Natural killer cell (primary cell): ENCODE results near the gene SH3RF2. TPM values are rescaled to one million over a fixed set of nuclear protein-coding genes. Genes with fewer than 3 reads are reported as not detected.
"Not testable (repeated sequence)": the region's sequence is repeated elsewhere in the genome, so short reads cannot be mapped to it uniquely, and the experiment has no call there.

Experiments
- ATAC-seq, 3 donors: fragments of 150-1000 bp in 2 of 3; fragments of 200-7000 bp in 1 of 3; cut with Tn5 transposase; 1 replicate in 1 of 3; 2 replicates in 2 of 3; pipeline ENCODE4 v1.10.0; 2021; ENCODE audit warnings: mild to moderate bottlenecking in 2 of 3, moderate library complexity in 2 of 3
- DNase-seq, 2 donors: peaks; one replicate each; pipeline versions ENCODE4 v3.0.0 to v3.0.0-alpha.2; 2013 to 2021; ENCODE audit warnings: mixed read lengths in 1 of 2
- H3K27ac ChIP-seq: one replicate; pipeline ENCODE4 v1.5.1; 2013; ENCODE audit warnings: mild to moderate bottlenecking, low read length
- H3K27me3 ChIP-seq: one replicate; pipeline ENCODE4 v1.6.1; 2013; ENCODE audit warnings: low read length; ENCODE audit not compliant: control insufficient read depth, insufficient read depth
- H3K36me3 ChIP-seq: one replicate; pipeline ENCODE4 v1.6.1; 2013; ENCODE audit warnings: low read length; ENCODE audit not compliant: control insufficient read depth, insufficient read depth
- H3K4me1 ChIP-seq: one replicate; pipeline ENCODE4 v1.6.1; 2013; ENCODE audit warnings: low read length; ENCODE audit not compliant: control insufficient read depth, insufficient read depth
- H3K4me3 ChIP-seq: one replicate; pipeline ENCODE4 v1.5.1; 2013; ENCODE audit warnings: low read length
- H3K9me3 ChIP-seq: one replicate; pipeline ENCODE4 v1.6.1; 2013; ENCODE audit warnings: low read length; ENCODE audit not compliant: control insufficient read depth, insufficient read depth
- H3K27ac Mint-ChIP-seq, 2 donors: one replicate each; pipeline ENCODE4 v1.8.0; 2022; ENCODE audit warnings: mild to moderate bottlenecking in 2 of 2, mixed read lengths in 2 of 2, moderate library complexity in 1 of 2
- H3K27me3 Mint-ChIP-seq, 2 donors: one replicate each; pipeline ENCODE4 v1.8.0; 2022; ENCODE audit warnings: low read depth in 2 of 2, mixed read lengths in 2 of 2
- H3K36me3 Mint-ChIP-seq: one replicate; pipeline ENCODE4 v1.8.0; 2022; ENCODE audit warnings: mixed read lengths
- H3K4me1 Mint-ChIP-seq, 2 donors: one replicate each; pipeline ENCODE4 v1.8.0; 2022; ENCODE audit warnings: mixed read lengths in 2 of 2
- H3K4me3 Mint-ChIP-seq: one replicate; pipeline ENCODE4 v1.8.0; 2022; ENCODE audit warnings: mild to moderate bottlenecking, moderate library complexity, mixed read lengths
- H3K9me3 Mint-ChIP-seq, 2 donors: one replicate each; pipeline ENCODE4 v1.8.0; 2022; ENCODE audit warnings: mixed read lengths in 2 of 2
- WGBS: methylation state at CpG from one replicate; pipeline ENCODE4 v1.1.7; 2013; ENCODE audit warnings: missing lambda C conversion rate; ENCODE audit not compliant: insufficient coverage; 5-methylcytosine and 5-hydroxymethylcytosine counted together
- intact Hi-C: fragments of 100-400 bp; cut with micrococcal nuclease; formaldehyde crosslinking; loops from one replicate; pipeline ENCODE4 v1.14.2; 2022
- total RNA-seq, 4 donors: library from RNA; stranded (reverse); fragments of 120-200 nt in 1 of 4; gene quantifications; one replicate each; pipeline versions ENCODE4 v1.2.3 to v1.2.4, GENCODE V29; 2013 to 2022
- TF ChIP-seq, protein P1 (sequence below): fragments of 200-600 bp; IDR thresholded peaks from one replicate; pipeline ENCODE4 v1.8.0; 2022; ENCODE audit warnings: antibody characterized with exemption

Gene SH3RF2
- total RNA-seq, 3 donors from 2014 or later (not counting 1 experiment from before 2014, with no cell fraction given): 0.28 to 0.35 TPM; not detected in 1

- H3K27me3 ChIP-seq: no peaks in the 10 kb centered on the region
- H3K27ac ChIP-seq: no peak overlapping the region
Observed at GRCh38 chr5:145960166-145960565, 23.8 kb downstream of the SH3RF2 start.

GRCh38 chr5:145960848-145961600 lies 24.6 kb downstream of the SH3RF2 start:
- H3K36me3 Mint-ChIP-seq: no peaks in the 10 kb centered on the region
- TF ChIP-seq, protein P1, sequence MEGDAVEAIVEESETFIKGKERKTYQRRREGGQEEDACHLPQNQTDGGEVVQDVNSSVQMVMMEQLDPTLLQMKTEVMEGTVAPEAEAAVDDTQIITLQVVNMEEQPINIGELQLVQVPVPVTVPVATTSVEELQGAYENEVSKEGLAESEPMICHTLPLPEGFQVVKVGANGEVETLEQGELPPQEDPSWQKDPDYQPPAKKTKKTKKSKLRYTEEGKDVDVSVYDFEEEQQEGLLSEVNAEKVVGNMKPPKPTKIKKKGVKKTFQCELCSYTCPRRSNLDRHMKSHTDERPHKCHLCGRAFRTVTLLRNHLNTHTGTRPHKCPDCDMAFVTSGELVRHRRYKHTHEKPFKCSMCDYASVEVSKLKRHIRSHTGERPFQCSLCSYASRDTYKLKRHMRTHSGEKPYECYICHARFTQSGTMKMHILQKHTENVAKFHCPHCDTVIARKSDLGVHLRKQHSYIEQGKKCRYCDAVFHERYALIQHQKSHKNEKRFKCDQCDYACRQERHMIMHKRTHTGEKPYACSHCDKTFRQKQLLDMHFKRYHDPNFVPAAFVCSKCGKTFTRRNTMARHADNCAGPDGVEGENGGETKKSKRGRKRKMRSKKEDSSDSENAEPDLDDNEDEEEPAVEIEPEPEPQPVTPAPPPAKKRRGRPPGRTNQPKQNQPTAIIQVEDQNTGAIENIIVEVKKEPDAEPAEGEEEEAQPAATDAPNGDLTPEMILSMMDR: no peak

More at GRCh38 chr5:145960166-145960565, 23.8 kb downstream of the SH3RF2 start:
- no peaks in the 10 kb centered on the region for H3K36me3 Mint-ChIP-seq
- H3K9me3 ChIP-seq: no peaks in the 10 kb centered on the region
- TF ChIP-seq, protein P1: no peak
- peaks cover 0 to 4% of the 10 kb centered on the region in 2 donors for H3K27me3 Mint-ChIP-seq
- no peaks in the 10 kb centered on the region for H3K4me1 Mint-ChIP-seq
- intact Hi-C loops: no loop called here
- 91% methylated on average over 1 of the region's 1 CpG for WGBS
- H3K4me1 ChIP-seq: no peaks in the 10 kb centered on the region
- DNase-seq (no peak), ATAC-seq (no peak)
- H3K27ac Mint-ChIP-seq: no peak overlapping the region
- H3K36me3 ChIP-seq: no peaks in the 10 kb centered on the region
- H3K4me3 Mint-ChIP-seq: no peak overlapping the region
- no peak overlapping the region for H3K4me3 ChIP-seq
- no peaks in the 10 kb centered on the region for H3K9me3 Mint-ChIP-seq

DNA sequence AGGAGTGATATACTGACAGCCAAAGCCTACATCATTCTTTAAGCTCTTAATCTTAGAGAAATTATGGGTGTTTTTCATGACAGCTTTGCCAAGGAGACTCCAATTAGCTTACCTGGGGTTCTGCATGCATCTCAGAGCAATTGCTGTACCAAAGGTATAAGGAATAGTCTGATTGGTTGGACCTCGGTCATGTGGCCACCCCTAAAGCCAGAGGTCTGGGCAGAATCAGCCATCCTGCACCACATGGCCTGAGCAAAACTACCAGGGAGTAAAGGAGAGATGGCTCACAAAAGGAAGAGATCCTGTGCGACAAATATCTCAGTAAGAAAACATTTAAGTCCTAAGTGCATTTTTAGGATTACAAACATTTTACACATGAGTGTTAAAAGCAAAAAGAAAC lies 25.6 kb downstream of the SH3RF2 start:
- intact Hi-C loops: no loop called here
- H3K4me3 ChIP-seq: no peak overlapping the region
- H3K27ac ChIP-seq: no peak overlapping the region
- ATAC-seq (no peak), DNase-seq (no peak)
- no peaks in the 10 kb centered on the region for H3K4me1 ChIP-seq
- H3K4me3 Mint-ChIP-seq: no peak overlapping the region
- WGBS: 81% methylated on average over 2 of the region's 2 CpGs
- no peaks in the 10 kb centered on the region for H3K9me3 Mint-ChIP-seq
- TF ChIP-seq, protein P1: no peak
- no peaks in the 10 kb centered on the region for H3K27me3 ChIP-seq
- no peaks in the 10 kb centered on the region for H3K36me3 ChIP-seq
- peaks cover 0 to 4% of the 10 kb centered on the region in 2 donors for H3K27me3 Mint-ChIP-seq
- no peak overlapping the region for H3K27ac Mint-ChIP-seq
- no peaks in the 10 kb centered on the region for H3K36me3 Mint-ChIP-seq
- no peaks in the 10 kb centered on the region for H3K9me3 ChIP-seq
- no peaks in the 10 kb centered on the region for H3K4me1 Mint-ChIP-seq

More at GRCh38 chr5:145960848-145961600, 24.6 kb downstream of the SH3RF2 start:
- Mint-ChIP-seq H3K27me3 (peaks cover 0 to 4% of the 10 kb centered on the region in 2 donors), H3K27ac (no peak overlapping the region), H3K9me3 (no peaks in the 10 kb centered on the region), H3K4me3 (no peak overlapping the region), H3K4me1 (no peaks in the 10 kb centered on the region)
- ATAC-seq (no peak), DNase-seq (no peak)
- 70% methylated on average over 2 of the region's 4 CpGs for WGBS
- H3K4me3 ChIP-seq: no peak overlapping the region
- H3K27ac ChIP-seq: no peak overlapping the region
- H3K27me3 ChIP-seq: no peaks in the 10 kb centered on the region
- H3K36me3 ChIP-seq: no peaks in the 10 kb centered on the region
- H3K4me1 ChIP-seq: no peaks in the 10 kb centered on the region
- H3K9me3 ChIP-seq: no peaks in the 10 kb centered on the region
- intact Hi-C loops: no loop called here

DNA sequence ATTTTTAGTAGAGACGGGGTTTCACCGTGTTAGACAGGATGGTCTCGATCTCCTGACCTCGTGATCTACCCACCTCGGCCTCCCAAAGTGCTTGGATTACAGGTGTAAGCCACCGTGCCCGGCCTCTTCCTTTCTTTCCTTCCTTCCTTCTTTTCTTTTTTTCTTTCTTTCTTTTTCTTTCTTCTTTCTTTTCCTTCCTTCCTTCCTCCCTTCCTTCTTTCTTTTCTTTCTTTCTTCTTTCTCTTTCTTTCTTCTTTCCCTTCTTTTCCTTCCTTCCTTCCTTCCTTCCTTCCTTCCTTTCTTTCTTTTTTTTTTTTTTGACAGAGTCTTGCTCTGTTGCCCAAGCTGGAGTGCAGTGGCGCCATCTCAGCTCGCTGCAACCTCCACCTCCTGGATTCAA lies 27.6 kb downstream of the SH3RF2 start:
- H3K4me3 ChIP-seq, H3K36me3 ChIP-seq, H3K4me1 Mint-ChIP-seq, H3K27me3 ChIP-seq, H3K9me3 ChIP-seq, DNase-seq, H3K27me3 Mint-ChIP-seq, H3K27ac ChIP-seq, H3K4me3 Mint-ChIP-seq, H3K9me3 Mint-ChIP-seq, H3K4me1 ChIP-seq, intact Hi-C loops, ATAC-seq, H3K36me3 Mint-ChIP-seq, H3K27ac Mint-ChIP-seq: not testable (repeated sequence)
- 90% methylated on average over 9 of the region's 9 CpGs for WGBS
